OCI-LY1 (cell line): Measurements from ENCODE around the gene JMJD8.

Experiments
- H2AFZ ChIP-seq: fragments of 200-600 bp; sonication (generic), shearing (Covaris generic); 2 replicates; pipeline ENCODE4 v1.6.0; 2014; ENCODE audit warnings: antibody characterized with exemption, mild to moderate bottlenecking, low read length
- H3F3A ChIP-seq: fragments of 200-600 bp; sonication (generic), shearing (Covaris generic); 2 replicates; pipeline ENCODE4 v1.6.0; 2014; ENCODE audit warnings: mild to moderate bottlenecking, antibody characterized with exemption, low read length, moderate library complexity; ENCODE audit not compliant: insufficient read depth
- H3K27ac ChIP-seq: fragments of 200-600 bp; sonication (generic); 2 replicates; pipeline ENCODE4 v1.5.1; 2014; ENCODE audit warnings: low read length, mixed run types, mild to moderate bottlenecking, low read depth; ENCODE audit not compliant: poor library complexity, severe bottlenecking
- H3K27me3 ChIP-seq: fragments of 200-600 bp; sonication (generic); 2 replicates; pipeline ENCODE4 v1.6.0; 2014; ENCODE audit warnings: antibody characterized with exemption, mild to moderate bottlenecking, low read length, moderate library complexity; ENCODE audit not compliant: insufficient read depth
- H3K36me3 ChIP-seq: fragments of 200-600 bp; sonication (generic); 2 replicates; pipeline ENCODE4 v1.6.1; 2014; ENCODE audit warnings: mild to moderate bottlenecking, antibody characterized with exemption, low read length, moderate library complexity, mixed read lengths; ENCODE audit not compliant: insufficient read depth
- H3K4me1 ChIP-seq: fragments of 200-600 bp; sonication (generic); 2 replicates; pipeline ENCODE4 v1.5.1; 2014; ENCODE audit warnings: mild to moderate bottlenecking, low read length, moderate library complexity; ENCODE audit not compliant: insufficient read depth, severe bottlenecking
- H3K4me2 ChIP-seq: fragments of 200-600 bp; sonication (generic), shearing (Covaris generic); 2 replicates; pipeline ENCODE4 v1.6.1; 2014; ENCODE audit warnings: low read length
- H3K4me3 ChIP-seq: fragments of 200-600 bp; sonication (generic); 2 replicates; pipeline ENCODE4 v1.5.1; 2014; ENCODE audit warnings: low read length, low read depth, mild to moderate bottlenecking, mixed read lengths; ENCODE audit not compliant: poor library complexity, severe bottlenecking
- H3K79me2 ChIP-seq: fragments of 200-600 bp; shearing (Covaris generic); 2 replicates; pipeline ENCODE4 v1.6.1; 2016; ENCODE audit warnings: mixed run types, low read length, mixed read lengths; ENCODE audit not compliant: insufficient read depth
- H3K9ac ChIP-seq: fragments of 200-600 bp; sonication (generic), shearing (Covaris generic); 2 replicates; pipeline ENCODE4 v1.6.1; 2014; ENCODE audit warnings: mild to moderate bottlenecking, low read length, mixed read lengths
- H3K9me2 ChIP-seq: fragments of 200-600 bp; sonication (generic), shearing (Covaris generic); 2 replicates; pipeline ENCODE4 v1.6.1; 2014; ENCODE audit warnings: low read depth, mild to moderate bottlenecking, low read length, mixed read lengths
- H3K9me3 ChIP-seq: fragments of 200-600 bp; shearing (Covaris generic); 2 replicates; pipeline ENCODE4 v1.6.1; 2014; ENCODE audit warnings: low read length, mixed read lengths
- H4K20me1 ChIP-seq: fragments of 200-600 bp; sonication (generic), shearing (Covaris generic); 2 replicates; pipeline ENCODE4 v1.6.0; 2016; ENCODE audit warnings: mild to moderate bottlenecking, low read length; ENCODE audit not compliant: insufficient read depth
- EZH2 ChIP-seq: fragments of 200-600 bp; sonication (generic), shearing (Covaris generic); IDR thresholded peaks from 2 replicates; pipeline ENCODE4 v1.8.0; 2017; ENCODE audit warnings: borderline replicate concordance, mixed run types, mild to moderate bottlenecking, antibody characterized with exemption, low read length, moderate library complexity, mixed read lengths
- TF ChIP-seq, protein P1 (sequence below): fragments of 200-600 bp; sonication (generic), shearing (Covaris generic); IDR thresholded peaks from 2 replicates; pipeline ENCODE4 v1.5.1; 2017; ENCODE audit warnings: mild to moderate bottlenecking, antibody characterized with exemption, low read length, moderate library complexity, mixed read lengths

The JMJD8 gene

DNA sequence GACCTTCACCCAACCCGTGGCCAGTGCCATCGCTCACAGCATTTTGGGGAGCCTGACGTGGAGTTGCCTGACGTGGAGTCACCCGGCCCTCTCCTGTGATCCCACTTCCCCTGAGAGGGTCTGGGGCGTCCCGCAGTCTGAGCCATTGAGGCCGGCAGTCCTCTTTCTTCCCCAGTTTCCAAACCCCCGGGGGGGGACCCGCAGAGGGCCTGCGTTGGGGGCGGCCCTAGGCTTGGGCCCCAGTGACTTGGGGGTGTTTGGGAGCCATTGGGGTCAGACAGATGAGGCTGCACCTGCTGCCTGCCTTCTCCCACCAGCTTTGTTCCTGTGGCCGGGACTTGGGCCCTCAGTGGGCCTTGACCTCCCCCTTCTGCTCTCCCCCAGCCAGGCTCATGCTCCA is 14.5 kb downstream of the JMJD8 start:
- Histone ChIP-seq H3K9me2 (no peaks in the 10 kb centered on the region), H3K4me3 (peak overlapping the region; percentile 99), H3K36me3 (peaks cover 54% of the 10 kb centered on the region), H3F3A (no peaks in the 10 kb centered on the region), H3K27me3 (no peaks in the 10 kb centered on the region), H3K9ac (no peak overlapping the region; the same call in 1 of the 2 replicates), H2AFZ (no peak overlapping the region), H3K4me1 (peaks cover 16% of the 10 kb centered on the region), H3K9me3 (no peaks in the 10 kb centered on the region), H4K20me1 (no peaks in the 10 kb centered on the region), H3K27ac (no peak overlapping the region), H3K79me2 (no peaks in the 10 kb centered on the region), H3K4me2 (peak overlapping the region; percentile 84; the same call in 1 of the 2 replicates)
- TF ChIP-seq, protein P1, sequence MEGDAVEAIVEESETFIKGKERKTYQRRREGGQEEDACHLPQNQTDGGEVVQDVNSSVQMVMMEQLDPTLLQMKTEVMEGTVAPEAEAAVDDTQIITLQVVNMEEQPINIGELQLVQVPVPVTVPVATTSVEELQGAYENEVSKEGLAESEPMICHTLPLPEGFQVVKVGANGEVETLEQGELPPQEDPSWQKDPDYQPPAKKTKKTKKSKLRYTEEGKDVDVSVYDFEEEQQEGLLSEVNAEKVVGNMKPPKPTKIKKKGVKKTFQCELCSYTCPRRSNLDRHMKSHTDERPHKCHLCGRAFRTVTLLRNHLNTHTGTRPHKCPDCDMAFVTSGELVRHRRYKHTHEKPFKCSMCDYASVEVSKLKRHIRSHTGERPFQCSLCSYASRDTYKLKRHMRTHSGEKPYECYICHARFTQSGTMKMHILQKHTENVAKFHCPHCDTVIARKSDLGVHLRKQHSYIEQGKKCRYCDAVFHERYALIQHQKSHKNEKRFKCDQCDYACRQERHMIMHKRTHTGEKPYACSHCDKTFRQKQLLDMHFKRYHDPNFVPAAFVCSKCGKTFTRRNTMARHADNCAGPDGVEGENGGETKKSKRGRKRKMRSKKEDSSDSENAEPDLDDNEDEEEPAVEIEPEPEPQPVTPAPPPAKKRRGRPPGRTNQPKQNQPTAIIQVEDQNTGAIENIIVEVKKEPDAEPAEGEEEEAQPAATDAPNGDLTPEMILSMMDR: no peak
- TF ChIP-seq EZH2: no peak

DNA sequence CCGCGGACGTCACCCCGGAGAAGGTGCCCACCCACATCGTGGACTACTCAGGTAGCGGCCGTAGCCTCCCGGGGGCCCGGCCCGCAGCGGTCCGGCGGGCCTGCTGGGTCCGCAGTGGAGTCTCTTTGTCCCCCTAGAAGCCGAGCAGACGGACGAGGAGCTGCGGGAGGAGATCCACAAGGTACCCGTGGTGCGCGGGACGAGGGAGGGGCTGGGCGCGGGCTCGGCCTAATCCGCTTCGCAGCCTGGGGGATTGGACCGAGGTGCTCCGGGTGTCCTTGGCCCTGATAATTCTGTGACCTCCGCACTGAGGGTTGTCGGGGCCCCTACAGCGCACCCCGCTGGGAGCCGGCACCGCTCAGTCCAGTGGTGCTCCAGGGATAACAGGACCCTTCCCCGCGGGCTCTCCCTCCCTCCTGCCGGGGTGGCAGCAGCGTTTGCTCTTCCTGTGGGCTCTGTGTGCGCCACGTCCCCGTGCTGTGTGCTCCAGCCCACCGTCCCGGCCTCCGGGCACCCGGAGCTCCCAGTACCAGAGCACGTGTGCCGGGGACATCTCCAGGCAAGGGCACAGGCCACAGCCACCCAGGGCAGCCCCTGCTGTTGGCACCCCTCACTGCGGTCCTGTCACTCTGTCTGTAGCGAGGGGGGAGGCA is 15.5 kb downstream of the JMJD8 start:
- Histone ChIP-seq H4K20me1 (no peaks in the 10 kb centered on the region), H3K79me2 (no peaks in the 10 kb centered on the region), H3K4me1 (peaks cover 16% of the 10 kb centered on the region), H3K4me2 (peak overlapping the region; percentile 84), H3K27me3 (no peaks in the 10 kb centered on the region), H3K9me3 (no peaks in the 10 kb centered on the region), H3K36me3 (peaks cover 48% of the 10 kb centered on the region), H3K9ac (peak overlapping the region; percentile 99), H2AFZ (no peak overlapping the region), H3K4me3 (peak overlapping the region; percentile 99), H3K9me2 (no peaks in the 10 kb centered on the region), H3F3A (no peaks in the 10 kb centered on the region), H3K27ac (no peak overlapping the region)
- no peak for TF ChIP-seq EZH2
- TF ChIP-seq, protein P1: no peak

DNA sequence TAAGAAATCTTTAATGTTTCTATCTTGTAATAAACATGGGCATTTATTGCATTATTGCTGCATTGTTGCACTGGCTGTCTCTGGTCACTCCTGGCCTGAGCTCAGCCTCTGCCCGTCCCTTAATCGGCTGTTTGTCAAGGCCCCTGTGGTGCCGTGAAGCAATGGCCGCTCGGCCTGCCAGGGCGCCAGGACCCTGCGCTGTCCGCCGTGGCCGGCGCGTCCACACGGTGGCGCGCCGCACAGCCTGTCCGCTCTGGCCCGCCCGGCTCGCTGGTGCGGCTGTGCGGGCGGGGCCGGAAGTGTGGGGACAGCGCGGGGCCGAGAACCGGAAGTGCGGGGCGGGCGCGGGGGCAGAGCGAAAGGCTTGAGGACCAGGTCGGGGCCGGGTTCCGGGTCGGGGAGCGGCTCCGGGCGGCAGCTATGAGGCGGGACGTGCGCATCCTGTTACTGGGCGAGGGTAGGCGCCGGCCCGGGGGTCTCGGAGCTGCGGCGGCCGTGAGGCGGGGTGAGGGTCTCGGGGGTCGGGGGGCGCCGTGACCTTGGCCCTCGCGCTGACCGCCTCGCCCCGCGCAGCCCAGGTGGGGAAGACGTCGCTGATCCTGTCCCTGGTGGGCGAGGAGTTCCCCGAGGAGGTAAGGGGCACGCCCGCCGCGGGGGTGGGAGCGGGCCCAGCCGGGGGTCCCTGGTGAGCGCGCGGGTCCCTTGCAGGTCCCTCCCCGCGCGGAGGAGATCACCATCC is 16.2 kb downstream of the JMJD8 start, which contains the start of gene RHOT2:
RHOT2 (plus strand) TSS at position 353 of the 739 bp plus-strand sequence; CDS start at position 421, 68 bp downstream.
- no peaks in the 10 kb centered on the region for H4K20me1 ChIP-seq
- H3K27me3 ChIP-seq: no peaks in the 10 kb centered on the region
- peak within 1 kb of the TSS; percentile 99 for H3K4me3 ChIP-seq
- H3F3A ChIP-seq: no peaks in the 10 kb centered on the region
- no peaks in the 10 kb centered on the region for H3K9me3 ChIP-seq
- peaks cover 16% of the 10 kb centered on the region for H3K4me1 ChIP-seq
- TF ChIP-seq, protein P1: peak; percentile 94
- no peak for TF ChIP-seq EZH2
- no peaks in the 10 kb centered on the region for H3K79me2 ChIP-seq
- H3K9me2 ChIP-seq: no peaks in the 10 kb centered on the region
- H2AFZ ChIP-seq: 0 out of 2 replicates have a peak within 1 kb of the TSS, but pooled peaks have one; percentile 52
- H3K27ac ChIP-seq: peak within 1 kb of the TSS; percentile 59
- H3K36me3 ChIP-seq: peaks cover 42% of the 10 kb centered on the region
- H3K4me2 ChIP-seq: peak within 1 kb of the TSS; percentile 84
- H3K9ac ChIP-seq: peak within 1 kb of the TSS; percentile 99
